ENCODE measurements around the gene TRIP13. TPM values are rescaled to one million over a fixed set of nuclear protein-coding genes. Genes with fewer than 3 reads are reported as not detected.
A peak's percentile ranks its signal among the peaks of the same experiment; 100 is the strongest.
"Not testable (repeated sequence)": the region's sequence is repeated elsewhere in the genome, so short reads cannot be mapped to it uniquely, and the experiment has no call there.

The TRIP13 gene
- total RNA-seq, 1 donor from 2014 or later = 0.89 TPM

DNA sequence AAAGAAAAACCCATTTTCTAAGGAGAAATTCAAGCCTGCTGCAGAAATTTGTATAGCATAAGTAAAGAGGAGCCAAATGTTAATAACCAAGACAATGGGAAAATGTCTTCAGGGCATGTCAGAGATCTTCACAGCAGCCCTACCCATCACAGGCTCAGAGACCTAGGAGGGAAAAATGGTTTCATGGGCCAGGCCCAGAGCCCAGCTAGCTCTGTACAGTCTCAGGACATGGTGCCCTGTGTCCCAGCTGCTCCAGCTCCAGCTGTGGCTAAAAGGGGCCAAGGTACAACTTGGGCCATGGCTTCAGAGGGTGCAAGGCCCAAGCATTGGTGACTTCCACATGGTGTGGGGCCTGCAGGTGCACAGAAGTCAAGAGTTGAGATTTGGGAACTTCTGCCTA lies 36.5 kb downstream of the TRIP13 start:
- not testable (repeated sequence) for ATAC-seq; DNase-seq (ENCODE audit: low spot score)
- intact Hi-C loops (cut with DNase I) = loop anchor here (10.0 kb wide), 1 partner anchor 216 kb away; no protein-coding TSS in a partner anchor

DNA sequence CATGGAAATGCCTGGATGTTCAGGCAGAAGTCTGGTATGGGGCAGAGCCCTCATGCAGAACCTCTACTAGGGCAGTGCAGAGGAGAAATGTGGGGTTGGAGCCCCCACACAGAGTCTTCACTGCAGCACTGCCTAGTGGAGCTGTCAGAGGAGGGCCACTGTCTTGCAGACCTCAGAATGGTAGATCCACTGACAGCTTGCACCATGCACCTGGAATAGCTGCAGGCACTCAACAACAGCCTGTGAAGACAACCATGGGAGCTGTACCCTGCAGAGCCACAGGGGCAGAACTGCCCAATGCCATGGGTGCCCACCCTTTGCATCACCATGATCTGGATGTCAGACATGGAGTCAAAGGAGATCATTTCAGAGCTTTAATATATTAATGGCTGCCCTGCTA lies 36.9 kb downstream of the TRIP13 start:
- no peak for ATAC-seq
- intact Hi-C loops (cut with DNase I) = loop anchor here (10.0 kb wide), 1 partner anchor 215 kb away; no protein-coding TSS in a partner anchor
- peak; percentile 10 for DNase-seq (ENCODE audit: low spot score)

DNA sequence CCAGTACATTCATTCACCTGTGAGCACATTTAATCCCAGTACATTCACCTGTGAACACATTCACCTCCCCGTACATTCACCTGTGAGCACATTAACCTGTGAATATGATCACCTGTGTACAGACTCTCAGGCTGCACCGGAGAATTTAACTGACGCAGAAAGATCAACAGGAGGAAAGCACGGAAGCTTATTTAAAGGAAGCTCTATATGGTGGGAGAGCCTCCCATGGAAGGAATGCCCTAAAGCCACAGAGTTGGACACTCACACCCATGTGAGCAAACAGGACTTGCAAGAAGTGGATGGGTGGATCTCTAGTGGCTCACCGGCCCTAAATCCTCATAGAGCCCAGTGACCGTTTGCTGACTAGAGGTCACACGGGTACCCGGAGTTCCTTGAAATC lies 38.2 kb downstream of the TRIP13 start:
- intact Hi-C loops (cut with DNase I) = no loop called here

GRCh38 chr5:931570-932145 lies 39.0 kb downstream of the TRIP13 start:
- intact Hi-C loops (cut with DNase I) = no loop called here
- ATAC-seq (no peak), DNase-seq (ENCODE audit: low spot score) (peak; percentile 36)

More for the DNA sequence above, 38.2 kb downstream of the TRIP13 start:
- DNase-seq (ENCODE audit: low spot score) (no peak), ATAC-seq (no peak)

DNA sequence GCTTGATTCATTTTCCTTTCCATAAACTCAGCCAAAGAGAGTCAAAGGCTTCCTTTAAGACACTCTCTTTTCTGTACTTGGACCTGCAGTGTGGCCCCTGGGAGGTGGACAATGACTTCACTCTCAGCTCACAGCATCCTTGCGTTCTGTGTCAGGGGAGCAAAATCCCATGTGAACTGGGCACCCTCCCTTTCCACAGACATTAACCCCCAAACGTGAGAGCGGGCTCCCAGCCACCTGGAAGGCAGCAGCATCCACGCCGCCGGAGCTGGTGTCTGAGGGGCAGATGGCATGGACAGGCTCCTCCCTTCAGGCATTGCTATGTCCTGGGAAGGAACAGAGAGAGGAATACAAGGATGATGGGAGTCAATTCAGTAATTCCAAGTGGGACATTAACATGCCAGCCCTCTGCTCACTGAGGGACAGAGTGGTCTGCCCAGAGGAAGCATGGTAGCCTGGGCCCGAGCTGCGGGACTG lies 39.5 kb downstream of the TRIP13 start:
- DNase-seq (ENCODE audit: low spot score) = peak; percentile 48
- intact Hi-C loops (cut with DNase I) = no loop called here
- ATAC-seq = peak; percentile 20

GRCh38 chr5:932628-933250 lies 40.1 kb downstream of the TRIP13 start:
- DNase-seq (ENCODE audit: low spot score) (peak; percentile 48), ATAC-seq (peak; percentile 89)
- intact Hi-C loops (cut with DNase I) = no loop called here

- ATAC-seq (no peak), DNase-seq (ENCODE audit: low spot score) (peak; percentile 14)
- intact Hi-C loops (cut with DNase I) = no loop called here
Observed at GRCh38 chr5:933251-933861, 40.7 kb downstream of the TRIP13 start.

DNA sequence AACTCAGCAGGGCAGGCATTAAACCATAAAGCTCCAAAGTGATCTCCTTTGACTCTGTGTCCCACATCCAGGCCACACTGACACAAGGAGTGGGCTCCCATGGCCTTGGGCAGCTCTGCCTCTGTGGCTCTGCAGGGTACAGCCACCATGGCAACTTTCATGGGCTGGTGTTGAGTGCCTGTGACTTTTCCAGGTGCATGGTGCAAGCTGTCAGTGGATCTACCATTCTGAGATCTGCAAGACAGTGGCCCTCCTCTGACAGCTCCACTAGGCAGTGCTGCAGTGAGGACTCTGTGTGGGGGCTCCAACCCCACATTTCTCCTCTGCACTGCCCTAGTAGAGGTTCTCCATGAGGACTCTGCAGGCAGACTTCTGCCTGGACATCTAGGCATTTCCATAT lies 41.3 kb downstream of the TRIP13 start:
- ATAC-seq; intact Hi-C loops (cut with DNase I): not testable (repeated sequence)
- peak; percentile 22 for DNase-seq (ENCODE audit: low spot score)

GRCh38 chr5:934381-934967 lies 41.8 kb downstream of the TRIP13 start:
- ATAC-seq; intact Hi-C loops (cut with DNase I): not testable (repeated sequence)

DNA sequence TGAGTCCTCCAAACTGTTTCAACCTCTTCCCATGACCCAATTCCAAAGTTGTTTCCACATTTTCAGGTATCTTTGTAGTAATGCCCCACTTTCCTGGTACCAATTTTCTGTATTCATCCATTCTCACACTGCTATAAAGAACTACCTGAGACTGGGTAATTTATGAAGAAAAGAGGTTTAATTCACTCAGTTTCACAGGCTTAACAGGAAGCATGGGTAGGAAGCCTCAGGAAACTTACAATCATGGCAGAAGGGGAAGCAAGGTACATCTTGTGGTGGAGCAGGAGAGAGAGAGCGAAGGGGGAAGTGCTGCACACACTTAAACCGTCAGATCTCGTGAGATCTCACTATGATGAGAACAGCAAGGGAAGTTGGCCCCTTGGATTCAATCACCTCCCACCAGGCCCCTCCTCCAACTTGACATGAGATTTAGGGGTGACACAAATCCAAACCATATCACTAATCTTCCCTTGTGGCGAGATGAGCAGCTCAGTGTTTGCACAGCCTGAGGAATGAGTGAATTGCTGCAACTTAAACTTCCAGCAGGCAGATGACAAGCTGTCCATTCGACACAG lies 42.9 kb downstream of the TRIP13 start:
- ATAC-seq (no peak), DNase-seq (ENCODE audit: low spot score) (no peak)
- intact Hi-C loops (cut with DNase I) = no loop called here

More at GRCh38 chr5:934381-934967, 41.8 kb downstream of the TRIP13 start:
- peak; percentile 26 for DNase-seq (ENCODE audit: low spot score)

GRCh38 chr5:936149-937144 lies 43.8 kb downstream of the TRIP13 start:
- no peak for ATAC-seq
- intact Hi-C loops (cut with DNase I) = no loop called here
- peak; percentile 47 for DNase-seq (ENCODE audit: low spot score)

- DNase-seq (ENCODE audit: low spot score) = peak; percentile 44
- intact Hi-C loops (cut with DNase I) = no loop called here
- ATAC-seq = no peak
Observed at GRCh38 chr5:937151-937924, 44.7 kb downstream of the TRIP13 start.

- intact Hi-C loops (cut with DNase I) = no loop called here
- ATAC-seq (no peak), DNase-seq (ENCODE audit: low spot score) (peak; percentile 42)
Observed at GRCh38 chr5:939368-939767, 46.7 kb downstream of the TRIP13 start.

DNA sequence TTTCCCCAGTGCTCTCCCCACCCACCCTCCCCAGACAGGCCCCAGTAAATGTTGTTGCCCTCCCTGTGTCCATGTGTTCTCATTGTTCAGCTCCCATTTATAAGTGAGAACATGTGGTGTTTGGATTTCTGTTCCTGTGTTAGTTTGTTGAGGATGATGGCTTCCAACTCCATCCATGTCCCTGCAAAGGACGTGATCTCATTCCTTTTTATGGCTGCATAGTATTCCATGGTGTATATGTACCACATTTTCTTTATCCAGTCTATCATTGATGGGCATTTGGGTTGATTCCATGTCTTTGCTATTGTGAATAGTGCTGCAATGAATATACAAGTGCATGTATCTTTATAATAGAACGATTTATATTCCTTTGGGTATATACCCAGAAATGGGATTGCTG lies 48.1 kb downstream of the TRIP13 start:
- intact Hi-C loops (cut with DNase I); DNase-seq (ENCODE audit: low spot score); ATAC-seq: not testable (repeated sequence)

- ATAC-seq = no peak
- intact Hi-C loops (cut with DNase I) = no loop called here
- DNase-seq (ENCODE audit: low spot score) = peak; percentile 32
Observed at GRCh38 chr5:943201-943917, 50.7 kb downstream of the TRIP13 start.

DNA sequence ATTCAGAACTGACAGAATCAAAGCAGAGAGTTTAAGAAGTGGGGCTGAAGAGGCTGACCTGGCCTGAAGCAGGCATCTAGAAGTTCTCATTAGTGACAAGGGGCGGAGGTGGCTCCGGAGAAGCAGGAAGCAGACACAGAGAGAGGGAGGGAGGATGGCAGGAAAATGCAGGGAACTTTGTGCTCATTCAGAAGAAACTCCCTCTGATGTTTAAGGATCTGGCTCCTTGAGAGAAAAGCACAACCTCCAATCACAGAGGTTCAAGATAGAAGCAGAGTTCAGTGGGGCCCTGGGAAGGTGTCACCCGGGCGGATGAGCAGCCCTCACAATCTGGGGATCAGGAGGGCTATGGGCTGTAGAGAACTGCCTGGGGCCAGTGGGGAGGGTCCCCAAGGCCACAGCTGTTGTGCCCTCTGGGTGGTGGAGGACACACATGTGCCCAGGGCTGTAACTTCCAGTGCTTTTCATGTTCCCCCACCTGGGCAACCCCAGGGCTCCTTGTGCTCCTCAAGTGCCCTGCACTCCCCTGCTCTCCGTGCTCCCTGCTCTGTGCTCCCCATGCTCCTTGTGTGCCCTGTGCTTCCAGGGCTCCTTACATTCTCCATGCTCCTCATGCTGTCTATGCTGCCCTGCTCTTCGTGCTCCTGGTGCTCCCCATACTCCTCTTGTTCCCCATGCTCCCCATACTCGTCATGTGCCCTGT lies 51.4 kb downstream of the TRIP13 start:
- peak; percentile 37 for DNase-seq (ENCODE audit: low spot score)
- intact Hi-C loops (cut with DNase I) = no loop called here
- no peak for ATAC-seq

- ATAC-seq = no peak
- intact Hi-C loops (cut with DNase I) = no loop called here
Observed at GRCh38 chr5:944621-944927, 51.9 kb downstream of the TRIP13 start.

More at GRCh38 chr5:944621-944927, 51.9 kb downstream of the TRIP13 start:
- no peak for DNase-seq (ENCODE audit: low spot score)

All from sciatic nerve (tissue), 2 donors.